NCI-H2107 treated with DMSO at 0.1 percent for 48 hours (cell line): ENCODE results near the gene DENND1A.
"Not testable (repeated sequence)": the region's sequence is repeated elsewhere in the genome, so short reads cannot be mapped to it uniquely, and the experiment has no call there.

ENCODE experiments used
- DNase-seq: peaks from one replicate; lab custom pipeline; 2025; ENCODE audit not compliant: unreplicated experiment; lab: John Stamatoyannopoulos, UW

The DENND1A gene

DNA sequence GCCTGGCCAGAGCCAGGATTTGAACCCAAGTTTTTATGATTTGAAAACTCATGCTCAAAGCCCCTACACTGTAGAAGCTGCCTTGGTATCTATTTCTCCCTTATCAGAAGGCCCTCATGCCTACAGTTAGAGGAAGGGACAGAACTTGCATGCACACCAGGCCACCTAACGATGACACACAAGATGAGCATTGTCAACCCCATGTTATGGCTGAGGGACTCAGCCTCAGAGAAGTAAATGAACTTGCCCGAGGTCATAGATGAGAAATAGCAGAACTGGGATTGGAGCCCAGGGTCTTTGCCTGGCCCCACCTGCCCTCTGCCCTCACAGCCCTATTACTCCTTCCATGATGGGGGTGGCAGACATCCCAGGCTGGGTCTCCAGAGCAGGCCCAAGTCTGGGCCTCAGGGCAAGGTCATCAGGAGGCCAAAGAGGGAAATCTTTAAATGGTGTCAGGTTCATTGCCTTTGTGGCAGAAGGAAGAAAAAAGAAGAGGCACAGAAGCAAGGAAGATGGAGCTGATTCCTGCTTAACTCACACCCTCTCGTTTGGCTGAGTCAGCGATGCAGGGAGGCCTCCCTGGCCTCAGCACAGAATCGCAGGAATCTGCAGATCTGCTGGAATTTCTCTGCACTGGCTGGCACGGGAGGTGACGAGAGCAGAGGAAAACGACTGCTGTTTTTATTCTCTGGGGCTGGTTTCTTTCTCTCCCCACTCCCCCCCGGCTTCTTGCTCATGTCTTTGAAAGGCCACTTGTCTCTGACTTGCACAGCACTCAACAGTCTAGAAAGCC, 594.5 kb downstream of the DENND1A start:
- no peak for DNase-seq

DNA sequence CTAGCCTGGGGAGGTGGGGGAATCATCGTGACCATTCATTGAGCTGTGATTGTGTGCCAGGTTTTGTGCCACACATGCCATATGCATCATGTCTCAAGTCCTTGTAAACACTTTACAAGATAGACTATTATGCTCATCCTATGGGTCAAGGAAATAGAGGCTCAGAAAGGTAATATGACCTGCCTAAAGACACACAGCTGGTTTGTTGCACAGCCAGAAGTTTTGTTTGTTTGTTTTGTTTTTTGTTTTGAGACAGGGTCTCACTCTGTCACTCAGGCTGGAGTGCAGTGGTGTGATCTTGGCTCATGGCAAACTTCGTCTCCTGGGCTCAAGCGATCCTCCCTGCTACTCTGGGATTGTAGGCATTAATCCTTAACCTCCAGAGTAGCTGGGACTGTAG, 595.3 kb downstream of the DENND1A start:
- no peak for DNase-seq

DNA sequence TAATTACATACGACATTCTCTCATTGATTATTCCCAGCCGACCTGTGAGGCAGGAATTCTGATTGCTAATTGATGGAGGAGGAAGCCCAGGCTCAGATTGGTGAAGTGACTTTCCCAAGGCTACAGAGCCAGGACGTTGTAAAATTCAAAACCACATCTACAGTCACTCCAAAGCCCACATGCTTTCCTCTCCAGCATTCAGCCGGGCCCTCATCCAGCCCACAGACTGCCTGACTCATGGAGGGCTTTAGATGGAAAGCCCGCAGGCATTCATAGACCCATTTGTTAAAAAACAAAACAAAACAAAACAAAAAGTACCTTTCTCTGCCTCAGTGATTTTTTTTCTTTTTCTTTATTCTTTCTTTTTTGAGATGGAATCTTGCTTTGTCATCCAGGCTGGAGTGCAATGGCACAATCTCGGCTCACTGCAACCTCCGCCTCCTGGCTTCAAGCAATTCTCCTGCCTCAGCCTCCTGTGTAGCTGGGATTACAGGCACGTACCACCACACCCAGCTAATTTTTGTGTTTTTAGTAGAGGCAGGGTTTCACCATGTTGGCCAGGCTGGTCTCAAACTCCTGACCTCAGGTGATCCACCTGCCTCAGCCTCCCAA, 596.8 kb downstream of the DENND1A start:
- not testable (repeated sequence) for DNase-seq

DNA sequence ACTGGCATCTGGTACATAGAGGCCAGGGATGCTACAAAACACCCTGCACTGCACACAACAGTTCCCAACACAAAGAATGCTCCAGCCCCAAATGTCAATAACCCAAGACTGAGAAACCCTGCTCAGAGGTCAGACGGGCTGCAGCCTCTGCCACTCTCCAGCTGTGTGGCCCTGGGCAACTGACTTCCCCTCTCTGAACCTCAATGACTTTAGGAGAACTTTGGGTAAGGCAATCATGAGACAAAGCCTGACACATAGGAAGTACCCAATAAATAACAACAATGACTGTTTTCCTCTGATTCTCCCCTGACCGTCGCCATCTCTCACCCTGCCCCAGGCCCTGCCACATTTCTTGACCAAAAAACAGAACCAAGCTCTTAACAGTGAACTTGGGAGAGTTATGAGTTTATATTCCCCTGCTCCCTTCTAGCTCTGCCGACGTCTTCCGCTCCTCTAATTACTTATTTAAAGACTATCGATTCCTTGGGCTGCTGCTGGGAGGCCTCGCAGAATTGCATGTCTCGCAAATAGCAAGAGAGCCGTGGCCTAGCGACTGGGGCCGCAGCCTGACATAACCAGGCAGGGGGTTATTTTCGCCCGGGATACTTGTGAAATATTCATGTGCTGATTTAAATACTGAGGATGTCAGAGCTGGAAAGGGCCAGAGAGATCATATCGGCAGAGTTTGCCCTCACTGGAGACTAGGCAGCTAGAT, 598.4 kb downstream of the DENND1A start:
- DNase-seq, result no peak
